PC-9 (cell line): ENCODE results near the gene SLCO4C1. TPM values are rescaled to one million over a fixed set of nuclear protein-coding genes. Genes with fewer than 3 reads are reported as not detected.

Experiments used
- BruUV-seq: library from RNA; stranded (reverse); fragments of 400-500 nt; replicated peaks from 2 replicates; lab custom pipeline; 2021; lab: Mats Ljungman, UMichigan
- CTCF ChIA-PET: fragments of 300-600 bp; sonication (Branson Sonifier 250); formaldehyde crosslinking; loops from one replicate; lab custom pipeline; 2022; ENCODE audit warnings: antibody characterized with exemption; lab: Charles Lee
- POLR2A ChIA-PET: fragments of 300-600 bp; sonication (Branson Sonifier 250); formaldehyde crosslinking; loops from one replicate; lab custom pipeline; 2022; ENCODE audit warnings: antibody characterized with exemption; ENCODE audit not compliant: unreplicated experiment; lab: Charles Lee
- DNase-seq, 2 experiments: peaks; one replicate each; pipeline versions ENCODE4 v3.0.0 to v3.0.0-alpha.2; 2015 to 2022; ENCODE audit warnings: mixed read lengths in 1 of 2
- H2AFZ ChIP-seq: fragments of 200-600 bp; sonication (generic); 2 replicates; pipeline ENCODE4 v1.8.1; 2017; ENCODE audit warnings: antibody characterized with exemption
- H3F3A ChIP-seq: fragments of 200-600 bp; sonication (generic); 2 replicates; pipeline ENCODE4 v1.8.1; 2017; ENCODE audit warnings: antibody characterized with exemption, mild to moderate bottlenecking, low read depth; ENCODE audit not compliant: insufficient read depth
- H3K27ac ChIP-seq: fragments of 200-600 bp; sonication (generic); 2 replicates; pipeline ENCODE4 v1.6.1; 2016; ENCODE audit warnings: mixed run types
- H3K27me3 ChIP-seq: fragments of 200-600 bp; sonication (generic); 2 replicates; pipeline ENCODE4 v1.6.1; 2016; ENCODE audit warnings: low read depth, mixed run types; ENCODE audit not compliant: insufficient read depth
- H3K36me3 ChIP-seq: fragments of 200-600 bp; sonication (generic); 2 replicates; pipeline ENCODE4 v1.6.1; 2016; ENCODE audit warnings: low read depth, mixed run types
- H3K4me1 ChIP-seq: fragments of 200-600 bp; sonication (generic); replicated peaks from 2 replicates; pipeline ENCODE4 v1.6.1; 2016; ENCODE audit warnings: mixed run types; ENCODE audit not compliant: insufficient read depth
- H3K4me2 ChIP-seq: fragments of 200-600 bp; sonication (generic); 2 replicates; pipeline ENCODE4 v1.6.1; 2017; ENCODE audit warnings: mixed run types
- H3K4me3 ChIP-seq: fragments of 200-600 bp; sonication (generic); 2 replicates; pipeline ENCODE4 v1.6.1; 2016; ENCODE audit warnings: mixed run types
- H3K79me2 ChIP-seq: fragments of 200-600 bp; sonication (generic); 2 replicates; pipeline ENCODE4 v1.6.1; 2017; ENCODE audit warnings: low read depth, mixed run types
- H3K9me2 ChIP-seq: fragments of 200-600 bp; sonication (generic); 2 replicates; pipeline ENCODE4 v1.8.1; 2017; ENCODE audit warnings: mild to moderate bottlenecking; ENCODE audit not compliant: insufficient read depth
- H3K9me3 ChIP-seq: fragments of 200-600 bp; sonication (generic); 2 replicates; pipeline ENCODE4 v1.8.1; 2016; ENCODE audit warnings: low read depth; ENCODE audit not compliant: insufficient read depth
- H4K20me1 ChIP-seq: fragments of 200-600 bp; sonication (generic); 2 replicates; pipeline ENCODE4 v1.8.1; 2017; ENCODE audit not compliant: insufficient read depth
- CTCF ChIP-seq: fragments of 200-600 bp; sonication (generic); conservative IDR thresholded peaks from 2 replicates; pipeline ENCODE4 v1.6.1; 2017; ENCODE audit warnings: mixed run types, antibody characterized with exemption, mild to moderate bottlenecking, moderate library complexity
- EZH2 ChIP-seq: fragments of 200-600 bp; sonication (generic); IDR thresholded peaks from 2 replicates; pipeline ENCODE4 v1.8.0; 2017; ENCODE audit warnings: antibody characterized with exemption, low read depth
- intact Hi-C: fragments of 100-400 bp; cut with micrococcal nuclease; formaldehyde crosslinking; loops from one replicate; pipeline ENCODE4 v1.10.0; 2022; ENCODE audit not compliant: unreplicated experiment
- total RNA-seq: library from RNA; stranded (reverse); gene quantifications from 2 replicates; pipeline ENCODE4 v1.2.3, GENCODE V29; 2021

The SLCO4C1 gene
- total RNA-seq, 1 experiment from 2014 or later: 2.5 TPM

DNA sequence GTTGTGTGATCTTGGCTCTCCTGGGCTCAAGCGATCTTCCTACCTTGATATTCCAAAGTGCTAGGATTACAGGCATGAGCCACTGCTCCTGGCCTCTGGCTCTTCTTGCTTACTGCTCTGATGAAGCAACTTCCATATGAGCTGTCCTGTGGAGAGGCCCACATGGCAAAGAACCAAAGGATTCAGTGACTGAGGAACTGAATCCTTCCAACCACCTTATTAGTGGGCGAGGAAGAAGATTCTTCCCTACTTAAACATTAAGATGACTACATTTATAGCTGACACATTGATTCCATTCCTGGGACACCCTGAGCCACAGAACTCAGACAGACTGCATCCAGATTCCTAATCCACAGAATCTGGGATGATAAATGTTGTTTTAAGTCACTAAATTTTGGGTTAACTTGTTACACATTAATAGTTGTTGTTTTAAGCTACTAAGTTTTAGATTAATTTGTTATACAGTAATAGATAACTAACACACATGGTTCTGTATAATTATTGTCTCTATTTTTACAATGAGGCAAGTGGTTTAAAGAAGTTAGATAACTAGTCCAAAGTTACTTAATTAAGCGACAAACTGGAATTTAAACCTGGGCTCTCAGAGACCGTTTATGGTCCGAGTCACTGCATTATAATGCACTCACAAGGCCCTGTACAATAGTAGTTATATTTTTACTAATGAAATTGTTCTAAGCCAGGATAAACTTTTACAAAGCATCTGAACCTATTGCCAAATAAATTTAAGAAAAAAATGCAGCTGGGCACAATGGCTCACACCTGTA is 16.7 kb upstream of the SLCO4C1 start:
- BruUV-seq: no TSS peak
- POLR2A ChIA-PET: no interaction called here
- Histone ChIP-seq H3K79me2 (no peaks in the 10 kb centered on the region), H3K9me3 (no peaks in the 10 kb centered on the region), H3K4me2 (no peak overlapping the region), H3K27ac (no peak overlapping the region), H3F3A (no peaks in the 10 kb centered on the region), H3K4me3 (no peak overlapping the region), H3K27me3 (no peaks in the 10 kb centered on the region), H4K20me1 (no peaks in the 10 kb centered on the region), H3K9me2 (no peaks in the 10 kb centered on the region), H3K36me3 (no peaks in the 10 kb centered on the region), H2AFZ (no peak overlapping the region), H3K4me1 (peaks cover 11% of the 10 kb centered on the region)
- intact Hi-C loops: no loop called here
- TF ChIP-seq EZH2 (no peak), CTCF (no peak)
- no peak for DNase-seq
- CTCF ChIA-PET: no interaction called here

- H3K9me2 ChIP-seq: no peaks in the 10 kb centered on the region
- H3K79me2 ChIP-seq: no peaks in the 10 kb centered on the region
- POLR2A ChIA-PET: no interaction called here
- no peak overlapping the region for H2AFZ ChIP-seq
- H3F3A ChIP-seq: no peaks in the 10 kb centered on the region; the same call in 1 of the 2 replicates
- no peak overlapping the region for H3K4me2 ChIP-seq
- H3K27ac ChIP-seq: no peak overlapping the region
- CTCF ChIA-PET: no interaction called here
- H3K4me1 ChIP-seq: peaks cover 8% of the 10 kb centered on the region; the same call in 1 of the 2 replicates
- no TSS peak for BruUV-seq
- H3K36me3 ChIP-seq: no peaks in the 10 kb centered on the region
- H3K4me3 ChIP-seq: no peak overlapping the region
- no peaks in the 10 kb centered on the region for H4K20me1 ChIP-seq
- TF ChIP-seq CTCF (no peak), EZH2 (no peak)
- H3K9me3 ChIP-seq: no peaks in the 10 kb centered on the region
- no peaks in the 10 kb centered on the region for H3K27me3 ChIP-seq
- intact Hi-C loops: no loop called here
- DNase-seq: no peak
Measured at GRCh38 chr5:102309586-102309985, 13.5 kb upstream of the SLCO4C1 start.

DNA sequence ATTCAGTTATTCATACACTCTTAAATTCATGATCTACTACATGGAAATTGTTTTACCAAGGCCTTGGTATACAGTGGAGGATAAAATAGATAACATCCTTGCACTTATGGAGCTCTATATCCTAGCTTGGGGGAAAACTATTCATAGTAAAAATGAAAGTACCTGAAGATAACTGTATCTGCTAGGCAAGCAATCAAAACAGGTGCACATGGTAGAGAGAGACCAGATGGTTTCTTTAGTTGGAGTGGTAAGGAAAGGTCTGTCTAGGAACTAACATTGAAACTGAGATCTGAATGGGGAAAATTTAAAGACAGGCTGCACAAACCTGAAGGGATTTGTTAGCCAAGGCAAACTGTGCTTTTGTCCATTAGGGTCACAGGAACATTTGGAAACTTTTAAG is 11.1 kb upstream of the SLCO4C1 start:
- H3K79me2 ChIP-seq: no peaks in the 10 kb centered on the region
- H3K9me3 ChIP-seq: no peaks in the 10 kb centered on the region
- no peak overlapping the region for H3K4me2 ChIP-seq
- no TSS peak for BruUV-seq
- H2AFZ ChIP-seq: no peak overlapping the region
- no peaks in the 10 kb centered on the region for H3K9me2 ChIP-seq
- ChIA-PET CTCF (no interaction called here), POLR2A (no interaction called here)
- no peaks in the 10 kb centered on the region for H4K20me1 ChIP-seq
- intact Hi-C loops: no loop called here
- H3K27me3 ChIP-seq: no peaks in the 10 kb centered on the region
- no peak for DNase-seq
- no peak overlapping the region for H3K4me3 ChIP-seq
- H3K4me1 ChIP-seq: peaks cover 8% of the 10 kb centered on the region; the same call in 1 of the 2 replicates
- no peak overlapping the region for H3K27ac ChIP-seq
- TF ChIP-seq EZH2 (no peak), CTCF (no peak)
- no peaks in the 10 kb centered on the region; the same call in 1 of the 2 replicates for H3F3A ChIP-seq
- no peaks in the 10 kb centered on the region for H3K36me3 ChIP-seq
